ENCODE results near the gene THADA.

THADA gene

DNA sequence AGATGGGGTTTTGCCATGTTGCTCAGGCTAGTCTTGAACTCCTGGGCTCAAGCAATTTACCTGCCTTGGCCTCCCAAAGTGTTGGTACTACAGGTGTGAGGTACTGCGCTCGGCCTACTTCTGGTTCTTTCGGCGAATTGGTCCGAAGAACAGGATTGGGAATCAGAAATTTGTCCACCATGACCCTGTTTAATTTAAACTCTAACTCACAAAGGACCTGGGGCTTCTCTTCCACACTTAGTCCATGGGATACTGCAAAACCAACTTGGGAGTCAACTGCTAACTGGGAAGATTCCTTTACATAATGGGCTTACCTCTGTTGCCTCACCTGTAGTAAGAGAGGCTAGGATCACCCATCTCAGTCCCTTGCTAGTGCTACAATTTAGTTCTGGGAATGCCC, 289.6 kb downstream of the THADA start:
- no peak overlapping the region for H3K4me3 ChIP-seq (ENCODE audit: control insufficient read depth, low read depth, low read length)
- no peak for DNase-seq (ENCODE audit: low read depth)
- TF ChIP-seq, protein P1, sequence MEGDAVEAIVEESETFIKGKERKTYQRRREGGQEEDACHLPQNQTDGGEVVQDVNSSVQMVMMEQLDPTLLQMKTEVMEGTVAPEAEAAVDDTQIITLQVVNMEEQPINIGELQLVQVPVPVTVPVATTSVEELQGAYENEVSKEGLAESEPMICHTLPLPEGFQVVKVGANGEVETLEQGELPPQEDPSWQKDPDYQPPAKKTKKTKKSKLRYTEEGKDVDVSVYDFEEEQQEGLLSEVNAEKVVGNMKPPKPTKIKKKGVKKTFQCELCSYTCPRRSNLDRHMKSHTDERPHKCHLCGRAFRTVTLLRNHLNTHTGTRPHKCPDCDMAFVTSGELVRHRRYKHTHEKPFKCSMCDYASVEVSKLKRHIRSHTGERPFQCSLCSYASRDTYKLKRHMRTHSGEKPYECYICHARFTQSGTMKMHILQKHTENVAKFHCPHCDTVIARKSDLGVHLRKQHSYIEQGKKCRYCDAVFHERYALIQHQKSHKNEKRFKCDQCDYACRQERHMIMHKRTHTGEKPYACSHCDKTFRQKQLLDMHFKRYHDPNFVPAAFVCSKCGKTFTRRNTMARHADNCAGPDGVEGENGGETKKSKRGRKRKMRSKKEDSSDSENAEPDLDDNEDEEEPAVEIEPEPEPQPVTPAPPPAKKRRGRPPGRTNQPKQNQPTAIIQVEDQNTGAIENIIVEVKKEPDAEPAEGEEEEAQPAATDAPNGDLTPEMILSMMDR (conservative IDR thresholded peaks at IDR 0.05; ENCODE audit: control insufficient read depth, insufficient read depth, low read depth, low read length), result no peak

DNA sequence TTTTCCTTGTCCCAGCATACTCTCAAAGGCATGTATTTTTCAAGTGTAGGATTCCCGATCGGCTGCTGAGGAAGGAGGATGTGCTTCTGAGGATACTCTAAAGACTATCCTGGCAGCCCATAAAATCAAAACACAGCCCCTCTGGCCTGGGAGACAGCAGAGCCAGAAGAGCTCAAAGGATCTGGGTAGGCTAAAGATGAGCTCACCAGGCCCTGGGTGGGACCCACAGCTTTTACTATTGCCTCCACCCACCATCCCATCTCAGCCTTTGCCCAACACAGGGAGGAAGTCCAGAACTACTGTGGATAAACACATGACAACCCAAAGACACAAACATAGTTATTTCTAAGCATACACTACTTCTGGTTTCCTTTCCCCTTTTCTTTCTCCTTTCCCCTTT, 290.3 kb downstream of the THADA start:
- DNase-seq (ENCODE audit: low read depth), result peak; percentile 62
- no peak overlapping the region for H3K4me3 ChIP-seq (ENCODE audit: control insufficient read depth, low read depth, low read length)
- TF ChIP-seq, protein P1 (conservative IDR thresholded peaks at IDR 0.05; ENCODE audit: control insufficient read depth, insufficient read depth, low read depth, low read length), result no peak

DNA sequence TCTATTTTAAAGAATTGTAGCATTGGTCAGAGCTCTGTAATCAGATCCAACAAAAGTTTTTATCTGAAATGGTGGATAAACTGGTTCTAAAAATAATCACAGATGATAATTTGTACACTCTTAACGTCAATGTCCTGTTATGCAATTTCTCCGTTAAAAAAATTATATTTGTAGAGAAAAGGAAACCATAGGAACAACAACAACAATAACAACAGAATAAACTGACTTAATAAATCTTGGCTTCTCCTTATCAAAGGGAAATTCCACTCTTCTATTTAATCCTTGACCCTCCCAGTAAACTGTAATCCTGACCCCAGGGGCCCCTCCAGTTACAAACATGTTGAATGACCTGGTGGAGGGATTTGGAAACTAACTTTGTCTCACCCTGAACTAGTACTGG, 290.8 kb downstream of the THADA start:
- no peak overlapping the region for H3K4me3 ChIP-seq (ENCODE audit: control insufficient read depth, low read depth, low read length)
- DNase-seq (ENCODE audit: low read depth), result peak; percentile 64
- TF ChIP-seq, protein P1 (conservative IDR thresholded peaks at IDR 0.05; ENCODE audit: control insufficient read depth, insufficient read depth, low read depth, low read length), result no peak

DNA sequence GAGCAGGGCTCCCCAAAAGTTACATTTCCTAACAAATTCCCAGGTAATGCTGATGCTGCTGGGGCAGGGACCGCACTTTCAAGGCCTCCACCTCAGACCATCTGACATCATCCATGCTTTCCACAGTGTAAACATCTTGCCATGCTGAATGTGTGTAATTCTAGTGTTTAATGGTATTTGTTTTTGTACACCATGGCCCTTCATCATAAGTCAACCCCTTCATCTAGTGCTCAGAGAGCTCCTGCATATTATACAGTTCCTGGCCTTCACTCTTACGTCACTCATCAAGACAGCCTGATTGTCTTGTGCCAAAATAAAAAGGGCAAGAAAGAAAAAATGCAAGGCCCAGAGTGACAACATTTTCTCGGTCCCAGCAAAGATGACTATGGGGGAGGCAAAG, 291.9 kb downstream of the THADA start:
- no peak overlapping the region for H3K4me3 ChIP-seq (ENCODE audit: control insufficient read depth, low read depth, low read length)
- TF ChIP-seq, protein P1 (conservative IDR thresholded peaks at IDR 0.05; ENCODE audit: control insufficient read depth, insufficient read depth, low read depth, low read length), result no peak
- no peak for DNase-seq (ENCODE audit: low read depth)

DNA sequence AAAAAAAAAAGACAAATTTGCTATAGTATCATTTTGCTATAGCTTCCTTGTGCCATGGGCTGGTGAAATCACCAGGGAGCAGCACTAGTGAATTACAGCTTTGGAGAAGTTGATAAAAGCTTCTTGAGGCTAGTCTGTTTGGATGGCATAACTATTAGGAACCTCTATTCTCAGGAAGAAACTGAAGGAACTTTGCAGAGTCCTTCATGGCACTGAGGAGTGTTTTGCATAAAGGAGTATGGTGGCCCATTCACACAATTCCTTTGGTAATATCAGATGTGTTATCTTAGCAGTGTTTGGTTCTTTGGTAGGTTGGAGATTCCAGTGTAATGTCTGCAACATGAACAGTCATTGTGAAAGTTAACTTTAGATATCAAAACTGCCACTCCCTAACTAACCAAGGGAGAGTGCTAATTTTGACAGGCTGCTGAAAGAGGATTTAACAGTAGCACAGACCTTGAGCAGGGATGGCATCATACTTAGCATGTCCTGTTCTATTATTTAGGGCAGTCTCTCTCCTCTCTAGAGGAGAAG, 292.8 kb downstream of the THADA start:
- TF ChIP-seq, protein P1 (conservative IDR thresholded peaks at IDR 0.05; ENCODE audit: control insufficient read depth, insufficient read depth, low read depth, low read length), result no peak
- DNase-seq (ENCODE audit: low read depth), result no peak
- H3K4me3 ChIP-seq (ENCODE audit: control insufficient read depth, low read depth, low read length), result no peak overlapping the region

DNA sequence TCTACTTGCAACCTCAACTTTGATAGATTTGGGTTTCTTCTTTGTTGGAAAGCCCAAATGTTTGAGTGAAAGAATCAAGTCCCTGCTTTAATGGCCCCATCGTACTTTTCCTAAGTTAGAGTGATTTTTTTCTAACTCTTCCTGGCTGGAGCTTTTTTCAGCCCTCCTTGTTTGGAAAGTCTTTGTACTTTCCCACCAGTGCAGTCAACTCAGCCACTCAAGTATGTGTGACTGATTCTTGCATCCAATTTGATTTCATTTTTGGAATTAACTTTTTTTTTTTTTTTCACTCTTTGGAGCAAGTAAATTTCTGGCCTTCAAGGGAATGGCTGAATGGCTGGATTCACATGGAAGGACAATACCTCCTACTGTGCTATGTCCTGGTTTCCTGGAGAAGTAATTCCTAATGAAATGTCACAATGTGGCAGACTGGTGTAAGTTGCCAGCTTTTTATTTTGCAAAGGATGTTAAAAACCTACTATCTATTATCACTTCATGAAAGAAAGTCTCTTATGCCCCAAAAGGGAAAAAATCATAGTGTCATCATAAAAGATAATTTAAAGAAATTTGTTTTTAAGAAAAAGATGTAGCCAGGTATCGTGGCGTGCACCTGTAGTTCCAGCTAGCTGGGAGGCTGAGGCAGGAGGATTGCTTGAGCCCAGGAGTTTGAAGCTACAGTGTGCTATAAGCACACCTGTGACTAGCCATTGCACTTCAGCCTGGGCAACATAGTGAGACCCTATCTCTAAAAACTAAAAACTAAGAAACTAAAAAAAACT, 293.5 kb downstream of the THADA start:
- TF ChIP-seq, protein P1 (conservative IDR thresholded peaks at IDR 0.05; ENCODE audit: control insufficient read depth, insufficient read depth, low read depth, low read length), result no peak
- DNase-seq (ENCODE audit: low read depth), result no peak
- no peak overlapping the region for H3K4me3 ChIP-seq (ENCODE audit: control insufficient read depth, low read depth, low read length)

All from fibroblast of mammary gland (primary cell).